ENCODE measurements around the gene MCU. TPM values are rescaled to one million over a fixed set of nuclear protein-coding genes. Genes with fewer than 3 reads are reported as not detected.
A peak's percentile ranks its signal among the peaks of the same experiment; 100 is the strongest.

The MCU gene
- total RNA-seq, 4 donors from 2014 or later = 14.9 to 20.6 (median 19.5) TPM

DNA sequence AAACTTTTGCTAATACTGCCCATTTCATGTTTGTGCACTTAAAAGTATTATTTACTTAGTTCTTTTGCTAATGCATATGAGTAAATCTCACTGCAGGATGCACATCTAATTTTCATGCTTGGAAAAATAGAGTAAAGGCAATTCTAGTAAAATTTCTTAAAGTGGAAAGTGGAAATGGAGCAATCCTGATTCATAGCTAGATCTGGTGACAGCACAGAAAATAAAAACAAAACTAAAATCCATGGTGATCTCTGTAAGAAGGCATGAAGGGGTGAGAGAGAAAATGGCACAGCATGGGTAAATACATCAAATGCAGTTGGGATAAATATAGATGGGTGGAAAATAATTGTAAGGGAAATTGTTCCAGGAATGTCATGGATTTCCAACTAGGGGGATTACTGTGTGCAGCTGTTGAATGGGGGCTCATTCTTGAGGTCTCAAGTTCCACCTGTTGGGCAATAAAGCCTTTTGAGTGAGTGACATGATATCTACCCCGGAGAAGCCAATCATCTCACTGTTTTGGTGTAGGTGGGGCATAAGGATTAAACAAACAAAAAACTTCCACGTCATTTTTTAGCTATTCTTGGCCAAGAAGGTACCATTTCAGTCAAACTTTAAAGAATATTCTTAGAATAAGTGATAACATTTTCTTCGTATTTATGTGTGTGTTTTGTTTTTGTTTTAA is 1.7 kb upstream of the MCU start:
- H3K27ac ChIP-seq (replicated peaks in 1 of 4) = no peak overlapping the region
- peaks cover 24 to 34% (median 30%) of the 10 kb centered on the region in 4 donors for H3K4me1 ChIP-seq
- H3K9me3 ChIP-seq = no peaks in the 10 kb centered on the region
- H3K4me3 ChIP-seq = no peak overlapping the region
- no peaks in the 10 kb centered on the region for H3K27me3 ChIP-seq
- DNase-seq (ENCODE audit: extremely low spot score) = peak; percentile 14
- intact Hi-C loops (cut with DNase I) = loop anchor here (5.0 to 10.0 kb wide), 2 partner anchors 63 to 325 kb away; partner anchors contain the start of gene MICU1
- TF ChIP-seq POLR2AphosphoS5 (IDR thresholded peaks at IDR 0.05) (no peak), EP300 (IDR thresholded peaks at IDR 0.05) (no peak), POLR2A (IDR thresholded peaks at IDR 0.05; ENCODE audit: low read depth) (no peak)
- TF ChIP-seq, protein P1, sequence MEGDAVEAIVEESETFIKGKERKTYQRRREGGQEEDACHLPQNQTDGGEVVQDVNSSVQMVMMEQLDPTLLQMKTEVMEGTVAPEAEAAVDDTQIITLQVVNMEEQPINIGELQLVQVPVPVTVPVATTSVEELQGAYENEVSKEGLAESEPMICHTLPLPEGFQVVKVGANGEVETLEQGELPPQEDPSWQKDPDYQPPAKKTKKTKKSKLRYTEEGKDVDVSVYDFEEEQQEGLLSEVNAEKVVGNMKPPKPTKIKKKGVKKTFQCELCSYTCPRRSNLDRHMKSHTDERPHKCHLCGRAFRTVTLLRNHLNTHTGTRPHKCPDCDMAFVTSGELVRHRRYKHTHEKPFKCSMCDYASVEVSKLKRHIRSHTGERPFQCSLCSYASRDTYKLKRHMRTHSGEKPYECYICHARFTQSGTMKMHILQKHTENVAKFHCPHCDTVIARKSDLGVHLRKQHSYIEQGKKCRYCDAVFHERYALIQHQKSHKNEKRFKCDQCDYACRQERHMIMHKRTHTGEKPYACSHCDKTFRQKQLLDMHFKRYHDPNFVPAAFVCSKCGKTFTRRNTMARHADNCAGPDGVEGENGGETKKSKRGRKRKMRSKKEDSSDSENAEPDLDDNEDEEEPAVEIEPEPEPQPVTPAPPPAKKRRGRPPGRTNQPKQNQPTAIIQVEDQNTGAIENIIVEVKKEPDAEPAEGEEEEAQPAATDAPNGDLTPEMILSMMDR (IDR thresholded peaks at IDR 0.05) = no peak
- H3K36me3 ChIP-seq = no peaks in the 10 kb centered on the region
- 77% methylated on average over 3 of the region's 3 CpGs for WGBS

- peak overlapping the region; percentile 90 to 96 (median 94) for H3K27ac ChIP-seq (replicated peaks in 1 of 4)
- H3K36me3 ChIP-seq = no peaks in the 10 kb centered on the region
- 42% methylated on average over 9 of the region's 9 CpGs for WGBS
- intact Hi-C loops (cut with DNase I) = loop anchor here (5.0 to 10.0 kb wide), 2 partner anchors 64 to 327 kb away; partner anchors contain the start of gene MICU1
- DNase-seq (ENCODE audit: extremely low spot score) = no peak
- no peaks in the 10 kb centered on the region for H3K9me3 ChIP-seq
- no peaks in the 10 kb centered on the region for H3K27me3 ChIP-seq
- TF ChIP-seq EP300 (IDR thresholded peaks at IDR 0.05) (no peak), POLR2A (IDR thresholded peaks at IDR 0.05; ENCODE audit: low read depth) (no peak), POLR2AphosphoS5 (IDR thresholded peaks at IDR 0.05) (no peak)
- TF ChIP-seq, protein P1 (IDR thresholded peaks at IDR 0.05) = no peak
- peak overlapping the region; percentile 83 to 88 (median 86) for H3K4me3 ChIP-seq
- H3K4me1 ChIP-seq = peaks cover 24 to 39% (median 35%) of the 10 kb centered on the region in 4 donors
Measured at GRCh38 chr10:72691470-72691862, 477 bp upstream of the MCU start.

DNA sequence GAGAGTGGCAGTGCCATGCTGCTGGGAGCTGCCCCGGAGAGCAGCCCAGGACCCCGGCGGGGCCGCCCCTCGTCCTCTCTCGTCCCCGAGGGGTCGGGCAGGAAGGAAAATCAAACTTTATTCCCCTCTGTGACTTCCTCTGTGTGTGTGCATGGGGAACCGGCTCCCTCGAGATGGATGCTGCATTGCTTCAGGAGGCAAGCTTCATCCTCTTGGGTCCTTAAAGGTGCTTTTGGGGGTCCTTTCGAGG is 726 bp downstream of the MCU start:
- no peaks in the 10 kb centered on the region for H3K9me3 ChIP-seq
- TF ChIP-seq POLR2A (IDR thresholded peaks at IDR 0.05; ENCODE audit: low read depth) = no peak
- TF ChIP-seq, protein P1 (IDR thresholded peaks at IDR 0.05) = peak in 1 of 3 experiments; percentile 8
- intact Hi-C loops (cut with DNase I) = loop anchor here (5.0 to 10.0 kb wide), 2 partner anchors 65 to 328 kb away; partner anchors contain the start of gene MICU1
- H3K4me3 ChIP-seq = peak overlapping the region; percentile 83 to 88 (median 86)
- H3K36me3 ChIP-seq = no peaks in the 10 kb centered on the region
- WGBS = 0% methylated on average over 3 of the region's 11 CpGs
- H3K27me3 ChIP-seq = no peaks in the 10 kb centered on the region
- H3K4me1 ChIP-seq = peaks cover 24 to 39% (median 36%) of the 10 kb centered on the region in 4 donors
- DNase-seq (ENCODE audit: extremely low spot score) = peak; percentile 87
- H3K27ac ChIP-seq (replicated peaks in 1 of 4) = peak overlapping the region; percentile 90 to 96 (median 94)

DNA sequence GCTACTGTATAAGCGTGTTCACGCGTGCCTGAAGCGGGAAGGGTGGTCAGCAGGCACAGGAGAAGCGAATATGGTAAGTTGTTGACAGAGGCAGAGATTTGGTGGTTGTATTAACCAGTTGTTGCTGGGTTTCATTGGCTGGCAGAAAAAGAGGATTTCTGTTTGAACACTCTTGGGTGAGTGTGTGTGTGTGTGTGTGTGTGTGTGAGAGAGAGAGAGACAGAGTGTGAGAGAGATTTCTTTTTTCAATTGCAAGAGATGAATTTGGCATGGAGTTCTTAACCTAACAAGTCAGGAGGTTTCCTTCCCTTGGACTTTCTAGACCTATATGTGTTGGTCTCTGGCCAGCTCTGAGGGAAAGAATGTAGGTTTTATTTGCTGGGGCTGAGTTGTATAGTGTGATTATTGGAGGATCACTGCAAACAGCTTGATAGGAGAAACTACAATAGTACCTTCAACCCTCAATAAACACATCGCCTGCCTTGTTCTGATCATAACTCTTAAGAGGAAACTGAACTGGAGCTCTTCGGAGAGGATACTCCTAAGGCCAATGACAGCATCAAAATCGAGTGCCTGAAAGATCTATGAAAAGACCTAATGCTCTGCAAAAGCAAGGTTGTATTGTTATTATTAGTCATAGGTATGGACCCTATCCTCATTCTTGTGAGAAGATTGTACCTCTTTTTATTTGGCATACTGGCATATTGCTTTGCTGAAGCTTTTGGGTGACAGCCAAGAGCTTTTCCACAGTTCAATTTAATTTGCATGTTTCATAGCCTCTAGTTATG is 1.2 kb downstream of the MCU start:
- Histone ChIP-seq H3K27me3 (no peaks in the 10 kb centered on the region), H3K4me3 (peak overlapping the region; percentile 83 to 88 (median 86)), H3K27ac (replicated peaks in 1 of 4) (peak overlapping the region; percentile 90 to 96 (median 94)), H3K36me3 (no peaks in the 10 kb centered on the region), H3K4me1 (peaks cover 24 to 39% (median 36%) of the 10 kb centered on the region in 4 donors), H3K9me3 (no peaks in the 10 kb centered on the region)
- TF ChIP-seq POLR2AphosphoS5 (IDR thresholded peaks at IDR 0.05) (no peak), POLR2A (IDR thresholded peaks at IDR 0.05; ENCODE audit: low read depth) (no peak), EP300 (IDR thresholded peaks at IDR 0.05) (no peak)
- TF ChIP-seq, protein P1 (IDR thresholded peaks at IDR 0.05) = no peak
- DNase-seq (ENCODE audit: extremely low spot score) = no peak
- intact Hi-C loops (cut with DNase I) = loop anchor here (5.0 to 10.0 kb wide), 2 partner anchors 66 to 328 kb away; partner anchors contain the start of gene MICU1
- 0% methylated on average over 8 of the region's 8 CpGs for WGBS
